H9 (cell line): Measurements from ENCODE around the gene CXCR2. TPM values are rescaled to one million over a fixed set of nuclear protein-coding genes. Genes with fewer than 3 reads are reported as not detected.

ENCODE experiments used
- DNase-seq: peaks from one replicate; pipeline ENCODE4 v3.0.0-alpha.2; 2017
- H2AFZ ChIP-seq: one replicate; pipeline ENCODE4 v1.6.1; 2013; ENCODE audit warnings: mild to moderate bottlenecking, low read length, control low read depth, moderate library complexity
- H2AK5ac ChIP-seq: 2 replicates; pipeline ENCODE4 v1.6.1; 2013; ENCODE audit warnings: low read length, control low read depth, mixed read lengths; ENCODE audit not compliant: insufficient read length
- H2BK120ac ChIP-seq: one replicate; pipeline ENCODE4 v1.6.1; 2013; ENCODE audit warnings: low read depth, mild to moderate bottlenecking, low read length, control low read depth, inconsistent platforms; ENCODE audit not compliant: poor library complexity, severe bottlenecking
- H2BK12ac ChIP-seq: 2 replicates; pipeline ENCODE4 v1.6.1; 2013; ENCODE audit warnings: low read length, control low read depth, mixed read lengths, low read depth; ENCODE audit not compliant: insufficient read length
- H2BK15ac ChIP-seq: 2 replicates; pipeline ENCODE4 v1.6.1; 2013; ENCODE audit warnings: low read depth, low read length, control low read depth
- H2BK20ac ChIP-seq: one replicate; pipeline ENCODE4 v1.6.1; 2013; ENCODE audit warnings: low read depth, mild to moderate bottlenecking, low read length, control low read depth, inconsistent platforms; ENCODE audit not compliant: poor library complexity, severe bottlenecking
- H2BK5ac ChIP-seq: 2 replicates; pipeline ENCODE4 v1.6.1; 2013; ENCODE audit warnings: low read length, control low read depth, mixed read lengths; ENCODE audit not compliant: insufficient read length
- H3K14ac ChIP-seq: 2 replicates; pipeline ENCODE4 v1.6.1; 2013; ENCODE audit warnings: low read length, control low read depth; ENCODE audit not compliant: insufficient read depth
- H3K18ac ChIP-seq: 2 replicates; pipeline ENCODE4 v1.6.1; 2013; ENCODE audit warnings: low read depth, mild to moderate bottlenecking, mixed read lengths, low read length, control low read depth; ENCODE audit not compliant: insufficient read length
- H3K23ac ChIP-seq: 2 replicates; pipeline ENCODE4 v1.6.1; 2013; ENCODE audit warnings: low read length, control low read depth, mixed read lengths, low read depth; ENCODE audit not compliant: insufficient read length
- H3K23me2 ChIP-seq: 2 replicates; pipeline ENCODE4 v1.6.1; 2013; ENCODE audit warnings: low read depth, mild to moderate bottlenecking, mixed read lengths, low read length, control low read depth; ENCODE audit not compliant: insufficient read length, poor library complexity, severe bottlenecking
- H3K27ac ChIP-seq: 2 replicates; pipeline ENCODE4 v1.5.1; 2013; ENCODE audit warnings: low read length, control low read depth, mixed read lengths, low read depth; ENCODE audit not compliant: insufficient read length
- H3K27me3 ChIP-seq: 2 replicates; pipeline ENCODE4 v1.6.1; 2013; ENCODE audit warnings: low read length, control low read depth, inconsistent platforms; ENCODE audit not compliant: insufficient read depth
- H3K4ac ChIP-seq: 2 replicates; pipeline ENCODE4 v1.6.1; 2013; ENCODE audit warnings: low read depth, mild to moderate bottlenecking, control low read depth, inconsistent platforms, low read length, moderate library complexity
- H3K4me1 ChIP-seq: 2 replicates; pipeline ENCODE4 v1.6.1; 2013; ENCODE audit warnings: low read length, control low read depth, inconsistent platforms; ENCODE audit not compliant: insufficient read depth
- H3K4me2 ChIP-seq: 2 replicates; pipeline ENCODE4 v1.6.1; 2013; ENCODE audit warnings: low read length, control low read depth, mixed read lengths; ENCODE audit not compliant: insufficient read length, insufficient read depth
- H3K56ac ChIP-seq: 2 replicates; pipeline ENCODE4 v1.6.1; 2013; ENCODE audit warnings: low read depth, mild to moderate bottlenecking, mixed read lengths, low read length, control low read depth; ENCODE audit not compliant: insufficient read length
- H3K79me1 ChIP-seq: 2 replicates; pipeline ENCODE4 v1.6.1; 2013; ENCODE audit warnings: low read depth, mild to moderate bottlenecking, moderate library complexity, low read length, control low read depth, inconsistent platforms; ENCODE audit not compliant: insufficient read depth, poor library complexity, severe bottlenecking
- H3K79me2 ChIP-seq: 2 replicates; pipeline ENCODE4 v1.6.1; 2013; ENCODE audit warnings: low read length, control low read depth, inconsistent platforms; ENCODE audit not compliant: insufficient read depth
- H3K9ac ChIP-seq: 2 replicates; pipeline ENCODE4 v1.6.1; 2013; ENCODE audit warnings: low read length, control low read depth, mixed read lengths; ENCODE audit not compliant: insufficient read length; ENCODE audit errors: extremely low read depth
- H3K9me3 ChIP-seq: one replicate; pipeline ENCODE4 v1.6.1; 2013; ENCODE audit warnings: low read depth, low read length, inconsistent platforms; ENCODE audit not compliant: control insufficient read depth
- H3T11ph ChIP-seq: one replicate; pipeline ENCODE4 v1.6.1; 2013; ENCODE audit warnings: mild to moderate bottlenecking, low read length, control low read depth, inconsistent platforms
- H4K20me1 ChIP-seq: one replicate; pipeline ENCODE4 v1.6.1; 2013; ENCODE audit not compliant: control insufficient read depth, insufficient read length, insufficient read depth
- H4K5ac ChIP-seq: 2 replicates; pipeline ENCODE4 v1.6.1; 2013; ENCODE audit warnings: low read depth, mild to moderate bottlenecking, mixed read lengths, low read length, control low read depth; ENCODE audit not compliant: insufficient read length
- H4K8ac ChIP-seq: replicated peaks from 2 replicates; pipeline ENCODE4 v1.6.1; 2013; ENCODE audit warnings: low read length, control low read depth, mixed read lengths, low read depth; ENCODE audit not compliant: insufficient read length
- H4K91ac ChIP-seq: 2 replicates; pipeline ENCODE4 v1.6.1; 2013; ENCODE audit warnings: low read depth, mild to moderate bottlenecking, moderate library complexity, mixed read lengths, low read length, control low read depth; ENCODE audit not compliant: insufficient read length
- H3K27ac Mint-ChIP-seq, 3 experiments: 2 replicates in 2 of 3; 3 replicates in 1 of 3; pipeline ENCODE4 v1.8.0; 2020 to 2021; ENCODE audit warnings: mixed read lengths in 3 of 3, mild to moderate bottlenecking in 1 of 3, moderate library complexity in 1 of 3
- H3K27me3 Mint-ChIP-seq: 2 replicates; pipeline ENCODE4 v1.8.0; 2021; ENCODE audit warnings: low read depth, mild to moderate bottlenecking, moderate library complexity, mixed read lengths
- H3K36me3 Mint-ChIP-seq, 3 experiments: 2 replicates in 2 of 3; 3 replicates in 1 of 3; pipeline ENCODE4 v1.8.0; 2020 to 2021; ENCODE audit warnings: low read depth in 3 of 3, mixed read lengths in 3 of 3; ENCODE audit not compliant: insufficient read depth in 1 of 3
- H3K4me1 Mint-ChIP-seq, 2 experiments: 2 replicates each; pipeline ENCODE4 v1.8.0; 2020; ENCODE audit warnings: mixed read lengths in 2 of 2
- H3K4me3 Mint-ChIP-seq, 2 experiments: 2 replicates in 1 of 2; 3 replicates in 1 of 2; pipeline ENCODE4 v1.8.0; 2020 to 2021; ENCODE audit warnings: mild to moderate bottlenecking in 2 of 2, mixed read lengths in 2 of 2, moderate library complexity in 1 of 2
- H3K9me3 Mint-ChIP-seq, 2 experiments: 2 replicates in 1 of 2; 3 replicates in 1 of 2; pipeline ENCODE4 v1.8.0; 2020; ENCODE audit warnings: mild to moderate bottlenecking in 2 of 2, mixed read lengths in 2 of 2, moderate library complexity in 1 of 2
- CTCF ChIP-seq: fragments of 200-600 bp; sonication (generic); conservative IDR thresholded peaks from 3 replicates; pipeline ENCODE4 v1.8.0; 2021; ENCODE audit warnings: antibody characterized with exemption, mild to moderate bottlenecking
- WGBS: extraction: QIAGEN DNeasy Blood & Tissue Kit; methylation state at CpG from one replicate; pipeline ENCODE4 v1.1.7; 2013; ENCODE audit warnings: missing lambda C conversion rate, low lambda C conversion rate, mixed read lengths; ENCODE audit not compliant: insufficient read length; ENCODE audit errors: extremely low coverage; 5-methylcytosine and 5-hydroxymethylcytosine counted together
- total RNA-seq: library from RNA; stranded (reverse); gene quantifications from 2 replicates; pipeline ENCODE4 v1.2.1, GENCODE V29; 2021

The CXCR2 gene
- total RNA-seq, 1 experiment from 2014 or later, result 0.59 TPM

- H3K9me3 Mint-ChIP-seq, result peaks cover 1 to 2% of the 10 kb centered on the region in 2 experiments
- no peak overlapping the region for H2AK5ac ChIP-seq
- H4K5ac ChIP-seq, result no peak overlapping the region
- H3K4me1 ChIP-seq, result no peaks in the 10 kb centered on the region
- WGBS, result no CpG with 5 or more reads among the region's 2 CpGs
- H3K14ac ChIP-seq, result no peak overlapping the region
- no peak overlapping the region for H3K4me3 Mint-ChIP-seq
- no peak overlapping the region for H3K18ac ChIP-seq
- H3K23ac ChIP-seq, result no peak overlapping the region
- TF ChIP-seq CTCF, result no peak
- DNase-seq, result no peak
- H2AFZ ChIP-seq, result no peak overlapping the region
- H3K56ac ChIP-seq, result no peak overlapping the region
- H3K9ac ChIP-seq, result no peak overlapping the region
- H3K9me3 ChIP-seq, result no peaks in the 10 kb centered on the region
- H3T11ph ChIP-seq, result no peak overlapping the region
- no peaks in the 10 kb centered on the region for H3K79me1 ChIP-seq
- H3K23me2 ChIP-seq, result no peaks in the 10 kb centered on the region
- H3K36me3 Mint-ChIP-seq, result no peaks in the 10 kb centered on the region
- H2BK5ac ChIP-seq, result no peak overlapping the region
- H3K4ac ChIP-seq, result no peak overlapping the region
- no peak overlapping the region for H3K4me2 ChIP-seq
- H2BK120ac ChIP-seq, result no peak overlapping the region
- no peak overlapping the region for H3K27ac ChIP-seq
- H2BK20ac ChIP-seq, result no peak overlapping the region
- no peak overlapping the region for H2BK15ac ChIP-seq
- H4K8ac ChIP-seq, result no peak overlapping the region
- H3K4me1 Mint-ChIP-seq, result peaks cover 0 to 3% of the 10 kb centered on the region in 2 experiments; a peak in 1 of 4 replicates
- no peaks in the 10 kb centered on the region for H3K79me2 ChIP-seq
- no peak overlapping the region for H3K27ac Mint-ChIP-seq
- no peaks in the 10 kb centered on the region for H3K27me3 ChIP-seq
- no peak overlapping the region for H2BK12ac ChIP-seq
- peaks cover 10% of the 10 kb centered on the region for H3K27me3 Mint-ChIP-seq
- H4K20me1 ChIP-seq, result no peaks in the 10 kb centered on the region
- no peak overlapping the region for H4K91ac ChIP-seq
Observed at GRCh38 chr2:218081063-218081462, 44.8 kb upstream of the CXCR2 start.
